GM12891 (cell line): ENCODE data around the gene HIBADH.

Experiments used
- POLR2A ChIP-seq: IDR thresholded peaks from 2 replicates; pipeline ENCODE4 v1.6.1; 2011; ENCODE audit warnings: low read depth, low read length, control low read depth
- POLR2AphosphoS5 ChIP-seq: IDR thresholded peaks from 2 replicates; pipeline ENCODE4 v1.6.1; 2011; ENCODE audit warnings: low read depth, low read length, control low read depth
- SPI1 ChIP-seq: IDR thresholded peaks from 2 replicates; pipeline ENCODE4 v1.6.1; 2011; ENCODE audit warnings: low read depth, low read length, control low read depth
- TAF1 ChIP-seq: IDR thresholded peaks from 2 replicates; pipeline ENCODE4 v1.6.1; 2011; ENCODE audit warnings: low read depth, low read length, control low read depth

DNA sequence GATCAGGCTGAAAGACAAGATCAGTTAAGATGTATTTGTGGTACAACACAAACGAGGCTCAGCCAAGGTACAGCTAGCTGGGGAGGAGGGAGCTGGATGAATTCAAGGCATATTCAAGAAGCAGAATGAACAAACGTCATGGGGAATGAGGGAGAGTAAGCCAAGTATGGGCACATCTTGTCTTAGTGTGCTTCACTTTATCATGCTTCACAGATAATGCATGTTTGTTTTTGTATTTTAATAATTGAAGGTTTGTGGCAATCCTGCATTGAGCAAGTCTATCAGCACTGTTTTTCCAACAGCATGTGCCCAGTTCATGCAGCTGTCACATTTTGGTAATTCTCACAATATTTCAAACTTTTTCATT, 135.4 kb downstream of the HIBADH start:
- TF ChIP-seq POLR2A = no peak
- no peak for TF ChIP-seq POLR2AphosphoS5
- TF ChIP-seq SPI1 = no peak
- no peak for TF ChIP-seq TAF1
